Measurements from ENCODE around the gene EPDR1.

DNA sequence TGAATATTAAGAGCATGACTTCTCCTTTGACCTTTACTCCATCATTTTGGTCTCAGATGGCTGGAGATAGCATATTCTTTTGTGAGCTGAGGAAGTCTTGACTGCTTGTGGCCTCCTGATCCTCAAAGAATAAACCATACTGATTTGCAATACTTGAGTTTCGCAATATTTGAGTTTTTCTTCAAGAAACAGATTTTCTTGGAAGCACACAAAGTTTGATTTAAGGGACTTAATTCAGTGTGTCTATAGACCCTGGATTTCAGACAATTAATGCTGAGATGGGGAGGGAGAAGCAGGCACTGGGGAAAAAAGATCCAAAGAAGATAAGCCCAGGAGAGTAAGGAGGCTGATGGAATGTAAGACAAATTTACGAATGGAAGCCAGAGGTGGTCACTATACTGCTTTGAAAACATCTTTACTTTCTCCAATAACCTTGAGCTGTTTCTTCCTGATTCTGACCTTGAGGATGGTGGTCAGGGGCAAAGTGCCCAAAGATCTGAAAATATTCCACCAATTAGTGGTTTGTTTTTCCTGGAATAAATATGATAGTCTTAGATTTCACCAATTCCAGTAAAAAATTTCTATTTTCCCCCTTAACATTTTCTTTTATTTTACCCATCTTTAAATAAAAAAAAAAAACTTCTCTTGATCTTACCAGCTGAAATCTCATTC lies 7.5 kb downstream of the EPDR1 start:
- TF ChIP-seq POLR2A (IDR thresholded peaks at IDR 0.05) (no peak), CTCF (IDR thresholded peaks at IDR 0.05) (no peak)

All from uterus (tissue), 2 donors.